Mammary epithelial cell (primary cell): ENCODE data around the gene LPP.

Source experiments
- EZH2 ChIP-seq: IDR thresholded peaks from 2 replicates; pipeline ENCODE4 v1.6.1; 2012; ENCODE audit warnings: low read length, inconsistent platforms, borderline replicate concordance
- TF ChIP-seq, protein P1 (sequence below), 2 donors: IDR thresholded peaks in 1 of 2; conservative IDR thresholded peaks in 1 of 2; 2 replicates each; pipeline ENCODE4 v1.5.1; 2011 to 2012; ENCODE audit warnings: inconsistent platforms in 2 of 2, low read length in 2 of 2, mild to moderate bottlenecking in 2 of 2, control low read depth in 1 of 2, low read depth in 1 of 2; ENCODE audit not compliant: insufficient read depth in 1 of 2; ENCODE audit errors: extremely low read depth in 1 of 2

DNA sequence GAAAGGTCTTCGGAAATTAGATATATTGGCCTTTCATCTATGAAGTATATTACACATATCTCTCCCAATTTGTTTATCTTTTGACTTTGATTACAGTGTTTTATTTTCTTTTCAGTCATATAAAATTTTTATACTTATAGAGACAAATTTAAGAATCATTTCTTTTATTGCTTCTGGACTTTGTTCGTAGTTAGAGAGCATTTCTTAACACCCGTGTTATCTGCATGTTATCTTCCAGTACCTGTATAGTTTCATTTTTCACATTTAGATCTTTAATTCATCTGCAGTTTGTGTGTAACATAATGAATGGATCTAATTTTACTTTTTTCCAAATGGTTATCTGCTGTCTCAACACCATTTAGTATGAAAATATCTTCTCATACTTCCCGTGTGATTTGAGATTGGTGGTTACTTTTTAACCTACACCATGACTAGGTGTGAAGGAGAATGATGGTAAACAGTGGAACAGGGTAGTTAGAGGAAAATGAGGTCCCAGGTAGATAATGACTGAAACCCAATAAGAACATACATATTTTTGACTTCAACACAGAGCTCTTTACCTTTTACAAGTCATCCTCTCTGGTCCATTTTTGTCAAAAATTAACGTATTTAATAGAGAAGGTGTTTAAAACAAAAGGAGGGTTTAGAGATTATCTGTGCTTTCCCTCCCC lies 99.3 kb downstream of the LPP start:
- TF ChIP-seq, protein P1, sequence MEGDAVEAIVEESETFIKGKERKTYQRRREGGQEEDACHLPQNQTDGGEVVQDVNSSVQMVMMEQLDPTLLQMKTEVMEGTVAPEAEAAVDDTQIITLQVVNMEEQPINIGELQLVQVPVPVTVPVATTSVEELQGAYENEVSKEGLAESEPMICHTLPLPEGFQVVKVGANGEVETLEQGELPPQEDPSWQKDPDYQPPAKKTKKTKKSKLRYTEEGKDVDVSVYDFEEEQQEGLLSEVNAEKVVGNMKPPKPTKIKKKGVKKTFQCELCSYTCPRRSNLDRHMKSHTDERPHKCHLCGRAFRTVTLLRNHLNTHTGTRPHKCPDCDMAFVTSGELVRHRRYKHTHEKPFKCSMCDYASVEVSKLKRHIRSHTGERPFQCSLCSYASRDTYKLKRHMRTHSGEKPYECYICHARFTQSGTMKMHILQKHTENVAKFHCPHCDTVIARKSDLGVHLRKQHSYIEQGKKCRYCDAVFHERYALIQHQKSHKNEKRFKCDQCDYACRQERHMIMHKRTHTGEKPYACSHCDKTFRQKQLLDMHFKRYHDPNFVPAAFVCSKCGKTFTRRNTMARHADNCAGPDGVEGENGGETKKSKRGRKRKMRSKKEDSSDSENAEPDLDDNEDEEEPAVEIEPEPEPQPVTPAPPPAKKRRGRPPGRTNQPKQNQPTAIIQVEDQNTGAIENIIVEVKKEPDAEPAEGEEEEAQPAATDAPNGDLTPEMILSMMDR (conservative IDR thresholded peaks at IDR 0.05 in 1 of 2, IDR thresholded peaks at IDR 0.05 in 1 of 2; ENCODE audit: extremely low read depth in 1 of 2, insufficient read depth in 1 of 2, low read depth in 1 of 2, low read length in 2 of 2), result no peak
- TF ChIP-seq EZH2, result no peak
